HEK293 (cell line): ENCODE results near the gene NGB.

ENCODE experiments used
- CTCF ChIA-PET: fragments of 350-600 bp; formaldehyde crosslinking; extraction: SDS; loops from one replicate; lab custom pipeline; 2021; ENCODE audit warnings: antibody characterized with exemption; lab: Yijun Ruan, JAX
- POLR2A ChIA-PET: fragments of 300-600 bp; formaldehyde crosslinking; extraction: SDS; loops from one replicate; lab custom pipeline; 2020; ENCODE audit warnings: antibody characterized with exemption, inconsistent platforms; lab: Yijun Ruan, JAX
- H3K27ac ChIP-seq: fragments of 200-500 bp; sonication (Bioruptor generic); 2 replicates; pipeline ENCODE4 v1.5.1; 2014; ENCODE audit warnings: low read depth, low read length, control low read depth, inconsistent platforms; ENCODE audit errors: extremely low read depth
- H3K36me3 ChIP-seq, 2 experiments: fragments of 200-500 bp in 1 of 2; sonication (Bioruptor generic) in 1 of 2; 1 replicate in 1 of 2; 2 replicates in 1 of 2; pipeline ENCODE4 v1.5.1; 2014 to 2017; ENCODE audit warnings: inconsistent platforms in 2 of 2, low read length in 2 of 2; ENCODE audit not compliant: control insufficient read depth in 2 of 2, insufficient read depth in 1 of 2
- H3K4me1 ChIP-seq: fragments of 200-500 bp; sonication (Bioruptor generic); 2 replicates; pipeline ENCODE4 v1.5.1; 2014; ENCODE audit warnings: mild to moderate bottlenecking, low read length, inconsistent platforms; ENCODE audit not compliant: control insufficient read depth, insufficient read depth
- H3K4me3 ChIP-seq: 2 replicates; pipeline ENCODE4 v1.5.1; 2011; ENCODE audit warnings: low read depth, mild to moderate bottlenecking, control low read depth, low read length, moderate library complexity
- H3K9me3 ChIP-seq: fragments of 200-500 bp; sonication (Bioruptor generic); 2 replicates; pipeline ENCODE4 v1.5.1; 2014; ENCODE audit warnings: low read depth, low read length, inconsistent platforms; ENCODE audit not compliant: control insufficient read depth, insufficient read depth
- BCL11A ChIP-seq: fragments of 450-650 bp; formaldehyde crosslinking; IDR thresholded peaks from 2 replicates; pipeline ENCODE4 v1.5.1; 2016; ENCODE audit warnings: low read depth, missing biosample characterization, missing genetic modification characterization
- KLF10 ChIP-seq: fragments of 450-650 bp; IDR thresholded peaks from 2 replicates; pipeline ENCODE4 v1.5.1; 2018; ENCODE audit warnings: missing biosample characterization, mild to moderate bottlenecking, missing genetic modification characterization
- KLF7 ChIP-seq: fragments of 450-650 bp; formaldehyde crosslinking; IDR thresholded peaks from 2 replicates; pipeline ENCODE4 v1.5.1; 2016; ENCODE audit warnings: missing biosample characterization, missing genetic modification characterization, borderline replicate concordance
- KLF8 ChIP-seq: fragments of 450-650 bp; formaldehyde crosslinking; IDR thresholded peaks from 2 replicates; pipeline ENCODE4 v1.5.1; 2016; ENCODE audit warnings: missing biosample characterization, missing genetic modification characterization
- MZF1 ChIP-seq: fragments of 450-650 bp; formaldehyde crosslinking; IDR thresholded peaks from 2 replicates; pipeline ENCODE4 v1.5.1; 2017; ENCODE audit warnings: missing biosample characterization, missing genetic modification characterization, borderline replicate concordance
- OSR2 ChIP-seq: fragments of 450-650 bp; formaldehyde crosslinking; IDR thresholded peaks from 2 replicates; pipeline ENCODE4 v1.5.1; 2016; ENCODE audit warnings: missing biosample characterization, missing genetic modification characterization
- PRDM4 ChIP-seq: fragments of 450-650 bp; formaldehyde crosslinking; IDR thresholded peaks from 2 replicates; pipeline ENCODE4 v1.5.1; 2017; ENCODE audit warnings: missing biosample characterization, missing genetic modification characterization
- SCRT1 ChIP-seq: fragments of 450-650 bp; formaldehyde crosslinking; IDR thresholded peaks from 2 replicates; pipeline ENCODE4 v1.5.1; 2016; ENCODE audit warnings: missing biosample characterization, missing genetic modification characterization, borderline replicate concordance
- ZBTB26 ChIP-seq: fragments of 450-650 bp; formaldehyde crosslinking; optimal IDR thresholded peaks from 2 replicates; pipeline ENCODE3; 2016; ENCODE audit warnings: missing biosample characterization, mild to moderate bottlenecking, missing genetic modification characterization
- ZFHX2 ChIP-seq: fragments of 450-650 bp; formaldehyde crosslinking; conservative IDR thresholded peaks from 2 replicates; pipeline ENCODE4 v1.5.1; 2016; ENCODE audit warnings: missing biosample characterization, missing genetic modification characterization
- ZNF10 ChIP-seq: fragments of 450-650 bp; formaldehyde crosslinking; IDR thresholded peaks from 2 replicates; pipeline ENCODE4 v1.5.1; 2017; ENCODE audit warnings: missing biosample characterization, missing genetic modification characterization
- ZNF121 ChIP-seq: fragments of 450-650 bp; formaldehyde crosslinking; IDR thresholded peaks from 2 replicates; pipeline ENCODE4 v1.5.1; 2016; ENCODE audit warnings: missing biosample characterization, missing genetic modification characterization
- ZNF140 ChIP-seq: fragments of 450-650 bp; formaldehyde crosslinking; IDR thresholded peaks from 2 replicates; pipeline ENCODE4 v1.5.1; 2016; ENCODE audit warnings: missing biosample characterization, missing genetic modification characterization
- ZNF280D ChIP-seq: fragments of 450-650 bp; formaldehyde crosslinking; IDR thresholded peaks from 2 replicates; pipeline ENCODE4 v1.5.1; 2016; ENCODE audit warnings: missing biosample characterization, missing genetic modification characterization
- ZNF302 ChIP-seq: fragments of 450-650 bp; formaldehyde crosslinking; IDR thresholded peaks from 2 replicates; pipeline ENCODE4 v1.5.1; 2016; ENCODE audit warnings: missing biosample characterization, missing genetic modification characterization, low read depth
- ZNF394 ChIP-seq: fragments of 450-650 bp; formaldehyde crosslinking; IDR thresholded peaks from 2 replicates; pipeline ENCODE4 v1.5.1; 2016; ENCODE audit warnings: missing biosample characterization, missing genetic modification characterization, mild to moderate bottlenecking, moderate library complexity, borderline replicate concordance
- ZNF416 ChIP-seq: fragments of 450-650 bp; formaldehyde crosslinking; IDR thresholded peaks from 2 replicates; pipeline ENCODE4 v1.5.1; 2016; ENCODE audit warnings: missing biosample characterization, missing genetic modification characterization
- ZNF501 ChIP-seq: fragments of 450-650 bp; formaldehyde crosslinking; IDR thresholded peaks from 2 replicates; pipeline ENCODE4 v1.5.1; 2016; ENCODE audit warnings: missing biosample characterization, missing genetic modification characterization
- ZNF529 ChIP-seq: fragments of 450-650 bp; formaldehyde crosslinking; IDR thresholded peaks from 2 replicates; pipeline ENCODE4 v1.5.1; 2017; ENCODE audit warnings: missing genetic modification characterization, missing biosample characterization; ENCODE audit not compliant: insufficient replicate concordance
- ZNF580 ChIP-seq: fragments of 450-650 bp; formaldehyde crosslinking; IDR thresholded peaks from 2 replicates; pipeline ENCODE4 v1.5.1; 2016; ENCODE audit warnings: missing biosample characterization, missing genetic modification characterization
- ZNF596 ChIP-seq: fragments of 450-650 bp; IDR thresholded peaks from 2 replicates; pipeline ENCODE4 v1.5.0; 2018; ENCODE audit warnings: missing biosample characterization, mild to moderate bottlenecking, missing genetic modification characterization, moderate library complexity
- ZNF621 ChIP-seq: fragments of 450-650 bp; formaldehyde crosslinking; IDR thresholded peaks from 2 replicates; pipeline ENCODE4 v1.5.1; 2017; ENCODE audit warnings: missing biosample characterization, missing genetic modification characterization
- ZNF677 ChIP-seq: fragments of 450-650 bp; IDR thresholded peaks from 2 replicates; pipeline ENCODE4 v1.5.0; 2018; ENCODE audit warnings: missing biosample characterization, mild to moderate bottlenecking, missing genetic modification characterization, moderate library complexity
- ZNF707 ChIP-seq: fragments of 450-650 bp; formaldehyde crosslinking; IDR thresholded peaks from 2 replicates; pipeline ENCODE4 v1.5.1; 2016; ENCODE audit warnings: missing biosample characterization, missing genetic modification characterization
- ZNF785 ChIP-seq: fragments of 450-650 bp; formaldehyde crosslinking; IDR thresholded peaks from 2 replicates; pipeline ENCODE4 v1.5.1; 2016; ENCODE audit warnings: missing biosample characterization, missing genetic modification characterization

The NGB gene

GRCh38 chr14:77271113-77271710 lies at the start of gene NGB:
Gene NGB (minus strand): TSS chr14:77271206. CDS start chr14:77270937, 269 bp downstream.
- POLR2A ChIA-PET = no interaction called here
- Histone ChIP-seq H3K4me3 (no peak within 1 kb of the TSS), H3K9me3 (no peaks in the 10 kb centered on the region)
- CTCF ChIA-PET = no interaction called here
- TF ChIP-seq KLF10 (tag by site-specific recombination) (no peak), ZNF580 (tag by site-specific recombination) (no peak), ZNF302 (tag by site-specific recombination) (no peak), ZNF394 (tag by site-specific recombination) (no peak), ZNF707 (tag by site-specific recombination) (no peak), ZNF596 (tag by site-specific recombination) (no peak), ZNF785 (tag by site-specific recombination) (no peak), ZNF10 (tag by site-specific recombination) (no peak), ZFHX2 (tag by site-specific recombination) (no peak), ZNF140 (tag by site-specific recombination) (no peak), ZNF416 (tag by site-specific recombination) (no peak), PRDM4 (tag by site-specific recombination) (no peak), MZF1 (tag by site-specific recombination) (no peak)
- TF ChIP-seq, all 188 proteins: peak for 0
- Histone ChIP-seq H3K4me1 (no peaks in the 10 kb centered on the region), H3K27ac (no peak within 1 kb of the TSS), H3K36me3 (no peaks in the 10 kb centered on the region)

GRCh38 chr14:77320238-77320935 lies 49.4 kb upstream of the NGB start, which contains the start of gene POMT2:
Gene POMT2 (minus strand): TSS chr14:77320883. CDS start chr14:77320681, 202 bp downstream.
- H3K4me1 ChIP-seq = peaks cover 10% of the 10 kb centered on the region; the same call in 1 of the 2 replicates
- peak within 1 kb of the TSS; percentile 92 for H3K27ac ChIP-seq
- ChIA-PET POLR2A (interaction anchor here (0.6 to 2.2 kb wide), 13 partner anchors 8 to 169 kb away, joined by 3 to 26 read pairs (median 6); partner anchors contain the start of genes AHSA1, SAMD15, TMED8 and TMEM63C), CTCF (interaction anchor here (0.6 to 2.3 kb wide), 8 partner anchors 13 to 398 kb away, joined by 3 to 7 read pairs (median 4); partner anchors contain the start of genes SAMD15 and TMED8)
- H3K4me3 ChIP-seq = peak within 1 kb of the TSS; percentile 90
- no peaks in the 10 kb centered on the region for H3K9me3 ChIP-seq
- no peaks in the 10 kb centered on the region; a peak in 1 of 3 replicates for H3K36me3 ChIP-seq
- TF ChIP-seq ZNF121 (tag by site-specific recombination) = no peak
- no peak for TF ChIP-seq ZNF529 (tag by site-specific recombination)
- TF ChIP-seq KLF7 (tag by site-specific recombination) = no peak; the same call in 1 of the 2 replicates
- no peak for TF ChIP-seq OSR2 (tag by site-specific recombination)
- TF ChIP-seq ZNF280D (tag by site-specific recombination) = no peak
- TF ChIP-seq BCL11A (tag by site-specific recombination) = no peak
- TF ChIP-seq KLF8 (tag by site-specific recombination) = no peak; the same call in 1 of the 2 replicates
- TF ChIP-seq SCRT1 (tag by site-specific recombination) = no peak
- peak; percentile 31 for TF ChIP-seq ZBTB26
- TF ChIP-seq ZNF580 (tag by site-specific recombination) = 0 out of 2 replicates have a peak, but pooled peaks have one; percentile 11
- TF ChIP-seq ZNF621 (tag by site-specific recombination) = no peak
- 0 out of 2 replicates have a peak, but pooled peaks have one; percentile 8 for TF ChIP-seq ZNF677 (tag by site-specific recombination)
- peak; percentile 67 for TF ChIP-seq ZNF501 (tag by site-specific recombination)
